ENCODE measurements around the gene CRELD1. TPM values are rescaled to one million over a fixed set of nuclear protein-coding genes. Genes with fewer than 3 reads are reported as not detected.

Gene CRELD1
- total and polyA plus RNA-seq, 9 donors, result 11.2 to 35.2 (median 29.0) TPM

- H3K27ac ChIP-seq, result no peak overlapping the region
- no peak for DNase-seq
- H3K9me3 ChIP-seq, result no peaks in the 10 kb centered on the region
- no peaks in the 10 kb centered on the region for H3K27me3 ChIP-seq
- WGBS, 3 donors, result 43 to 54% (median 54%) methylated on average over 5 of the region's 5 CpGs
- peaks cover 2% of the 10 kb centered on the region for H3K4me1 ChIP-seq (ENCODE audit: insufficient read depth)
- intact Hi-C loops (cut with DNase I), result no loop called here
- no peaks in the 10 kb centered on the region for H3K36me3 ChIP-seq
- no peak overlapping the region for H3K4me3 ChIP-seq
- TF ChIP-seq POLR2A (IDR thresholded peaks at IDR 0.05) (no peak), EP300 (IDR thresholded peaks at IDR 0.05) (no peak), CTCF (IDR thresholded peaks at IDR 0.05) (no peak)
Measured at GRCh38 chr3:9957214-9957613, 23.6 kb downstream of the CRELD1 start.

GRCh38 chr3:9965200-9965875 lies 31.7 kb downstream of the CRELD1 start:
- TF ChIP-seq EP300 (IDR thresholded peaks at IDR 0.05) (no peak), CTCF (IDR thresholded peaks at IDR 0.05) (no peak), POLR2A (IDR thresholded peaks at IDR 0.05) (no peak)
- Histone ChIP-seq H3K27me3 (no peaks in the 10 kb centered on the region), H3K9me3 (no peaks in the 10 kb centered on the region), H3K27ac (no peak overlapping the region), H3K36me3 (no peaks in the 10 kb centered on the region), H3K4me1 (ENCODE audit: insufficient read depth) (no peaks in the 10 kb centered on the region), H3K4me3 (no peak overlapping the region)
- intact Hi-C loops (cut with DNase I), result no loop called here
- DNase-seq, result no peak
- 85 to 86% (median 86%) methylated on average over 6 of the region's 6 CpGs for WGBS, 3 donors

- no peak for DNase-seq
- 95 to 99% (median 98%) methylated on average over 2 of the region's 2 CpGs for WGBS, 3 donors
Measured at GRCh38 chr3:9966841-9967240, 33.2 kb downstream of the CRELD1 start.

GRCh38 chr3:9969632-9970019 lies 36.0 kb downstream of the CRELD1 start:
- H3K27ac ChIP-seq, result no peak overlapping the region
- no peaks in the 10 kb centered on the region for H3K27me3 ChIP-seq
- 91 to 95% (median 93%) methylated on average over 4 of the region's 4 CpGs for WGBS, 3 donors
- DNase-seq, result no peak
- no peak overlapping the region for H3K4me3 ChIP-seq
- intact Hi-C loops (cut with DNase I), result no loop called here
- no peaks in the 10 kb centered on the region for H3K36me3 ChIP-seq
- H3K4me1 ChIP-seq (ENCODE audit: insufficient read depth), result no peaks in the 10 kb centered on the region
- TF ChIP-seq EP300 (IDR thresholded peaks at IDR 0.05) (no peak), POLR2A (IDR thresholded peaks at IDR 0.05) (no peak), CTCF (IDR thresholded peaks at IDR 0.05) (no peak)
- H3K9me3 ChIP-seq, result no peaks in the 10 kb centered on the region

More at GRCh38 chr3:9966841-9967240, 33.2 kb downstream of the CRELD1 start:
- H3K4me3 ChIP-seq, result no peak overlapping the region
- intact Hi-C loops (cut with DNase I), result no loop called here
- no peak for TF ChIP-seq EP300 (IDR thresholded peaks at IDR 0.05)
- TF ChIP-seq POLR2A (IDR thresholded peaks at IDR 0.05), result no peak
- TF ChIP-seq CTCF (IDR thresholded peaks at IDR 0.05), result no peak
- no peaks in the 10 kb centered on the region for H3K4me1 ChIP-seq (ENCODE audit: insufficient read depth)
- no peaks in the 10 kb centered on the region for H3K9me3 ChIP-seq
- H3K27ac ChIP-seq, result no peak overlapping the region
- no peaks in the 10 kb centered on the region for H3K27me3 ChIP-seq
- H3K36me3 ChIP-seq, result no peaks in the 10 kb centered on the region

Data from ovary (tissue), 9 donors.